A673 (cell line): ENCODE results near the gene GLS. TPM values are rescaled to one million over a fixed set of nuclear protein-coding genes. Genes with fewer than 3 reads are reported as not detected.

Experiments used
- BruUV-seq: library from RNA; stranded (reverse); fragments of 400-500 nt; replicated peaks from 2 replicates; lab custom pipeline; 2021; lab: Mats Ljungman, UMichigan
- CTCF ChIA-PET: fragments of 300-600 bp; sonication (Branson Sonifier 250); formaldehyde crosslinking; loops from one replicate; lab custom pipeline; 2022; ENCODE audit warnings: antibody characterized with exemption; lab: Charles Lee
- POLR2A ChIA-PET: fragments of 300-600 bp; sonication (Branson Sonifier 250); formaldehyde crosslinking; loops from one replicate; lab custom pipeline; 2022; ENCODE audit warnings: antibody characterized with exemption; ENCODE audit not compliant: low non-redundant PET; lab: Charles Lee
- DNase-seq: peaks from one replicate; pipeline ENCODE4 v3.0.0-alpha.2; 2015; ENCODE audit warnings: low spot score
- H3K27ac ChIP-seq: fragments of 200-600 bp; sonication (generic); 2 replicates; pipeline ENCODE4 v1.5.1; 2016; ENCODE audit warnings: mixed run types, low read depth, mild to moderate bottlenecking, mixed read lengths, antibody characterized with exemption, low read length; ENCODE audit not compliant: poor library complexity, severe bottlenecking
- H3K27me3 ChIP-seq: fragments of 200-600 bp; sonication (generic); replicated peaks from 2 replicates; pipeline ENCODE4 v1.6.1; 2017; ENCODE audit warnings: mixed run types, low read depth, mild to moderate bottlenecking, mixed read lengths, antibody characterized with exemption, low read length; ENCODE audit not compliant: insufficient read depth, poor library complexity
- H3K36me3 ChIP-seq: fragments of 200-600 bp; sonication (generic); 2 replicates; pipeline ENCODE4 v1.6.1; 2016; ENCODE audit warnings: mixed run types, mild to moderate bottlenecking, mixed read lengths, antibody characterized with exemption, low read length; ENCODE audit not compliant: insufficient read depth, poor library complexity, severe bottlenecking
- H3K4me1 ChIP-seq: fragments of 200-600 bp; sonication (generic); 2 replicates; pipeline ENCODE4 v1.6.1; 2017; ENCODE audit warnings: mixed run types, mild to moderate bottlenecking, mixed read lengths, antibody characterized with exemption, low read length; ENCODE audit not compliant: insufficient read depth, poor library complexity, severe bottlenecking
- H3K4me3 ChIP-seq: fragments of 200-600 bp; sonication (generic); 2 replicates; pipeline ENCODE4 v1.5.1; 2016; ENCODE audit warnings: low read depth, mixed run types, mild to moderate bottlenecking, mixed read lengths, low read length; ENCODE audit not compliant: poor library complexity, severe bottlenecking
- H3K9me3 ChIP-seq: fragments of 200-600 bp; sonication (generic); 2 replicates; pipeline ENCODE4 v1.6.1; 2016; ENCODE audit warnings: mixed run types, low read depth, mild to moderate bottlenecking, mixed read lengths, antibody characterized with exemption, low read length; ENCODE audit not compliant: poor library complexity, severe bottlenecking
- CTCF ChIP-seq: fragments of 300-800, 200-600 bp; sonication (generic); conservative IDR thresholded peaks from 2 replicates; pipeline ENCODE4 v1.5.1; 2017; ENCODE audit warnings: low read depth, mild to moderate bottlenecking, antibody characterized with exemption, low read length, moderate library complexity, mixed read lengths
- EZH2 ChIP-seq: fragments of 200-600 bp; sonication (generic); IDR thresholded peaks from 2 replicates; pipeline ENCODE4 v1.6.1; 2017; ENCODE audit warnings: borderline replicate concordance, low read depth, mild to moderate bottlenecking, mixed read lengths, antibody characterized with exemption, low read length; ENCODE audit not compliant: poor library complexity, severe bottlenecking
- intact Hi-C: fragments of 100-400 bp; cut with micrococcal nuclease; formaldehyde crosslinking; loops from one replicate; pipeline ENCODE4 v1.10.0; 2022; ENCODE audit not compliant: unreplicated experiment
- total RNA-seq: library from RNA; stranded (reverse); gene quantifications from 2 replicates; pipeline ENCODE4 v1.2.3, GENCODE V29; 2021

GLS gene
- total RNA-seq, 1 experiment from 2014 or later = 116 TPM

GRCh38 chr2:190973262-190973661 lies 92.6 kb downstream of the GLS start:
- no peaks in the 10 kb centered on the region for H3K4me1 ChIP-seq
- no peaks in the 10 kb centered on the region for H3K27me3 ChIP-seq
- no peak for DNase-seq
- ChIA-PET CTCF (no interaction called here), POLR2A (no interaction called here)
- H3K4me3 ChIP-seq = no peak overlapping the region
- H3K9me3 ChIP-seq = no peaks in the 10 kb centered on the region
- intact Hi-C loops = no loop called here
- H3K27ac ChIP-seq = no peak overlapping the region
- peaks cover 82% of the 10 kb centered on the region for H3K36me3 ChIP-seq
- no peak for TF ChIP-seq EZH2
- no peak for TF ChIP-seq CTCF
- BruUV-seq = no TSS peak

- POLR2A ChIA-PET = no interaction called here
- DNase-seq = no peak
- H3K27ac ChIP-seq = no peak overlapping the region
- H3K27me3 ChIP-seq = no peaks in the 10 kb centered on the region
- CTCF ChIA-PET = no interaction called here
- TF ChIP-seq EZH2 = no peak
- TF ChIP-seq CTCF = no peak
- H3K4me3 ChIP-seq = no peak overlapping the region
- peaks cover 84% of the 10 kb centered on the region for H3K36me3 ChIP-seq
- no peaks in the 10 kb centered on the region for H3K4me1 ChIP-seq
- no TSS peak for BruUV-seq
- H3K9me3 ChIP-seq = no peaks in the 10 kb centered on the region
- intact Hi-C loops = no loop called here
Measured at GRCh38 chr2:190973726-190974628, 93.4 kb downstream of the GLS start.

GRCh38 chr2:190974629-190975361 lies 94.2 kb downstream of the GLS start:
- intact Hi-C loops = no loop called here
- Histone ChIP-seq H3K4me1 (no peaks in the 10 kb centered on the region), H3K4me3 (no peak overlapping the region), H3K9me3 (no peaks in the 10 kb centered on the region), H3K27ac (no peak overlapping the region), H3K27me3 (no peaks in the 10 kb centered on the region), H3K36me3 (peaks cover 83% of the 10 kb centered on the region)
- TF ChIP-seq CTCF (no peak), EZH2 (no peak)
- ChIA-PET POLR2A (no interaction called here), CTCF (no interaction called here)
- no peak for DNase-seq
- BruUV-seq = no TSS peak
